ENCODE measurements around the gene APBA1.

The APBA1 gene

GRCh38 chr9:69397384-69398214, 274.6 kb downstream of the APBA1 start:
- no peak overlapping the region for H3K4me3 ChIP-seq (ENCODE audit: low read length)
- no peak for TF ChIP-seq CTCF (conservative IDR thresholded peaks at IDR 0.05; ENCODE audit: low read length)
- peak; percentile 39 for DNase-seq (ENCODE audit: low read depth)

GRCh38 chr9:69396759-69397158, 275.4 kb downstream of the APBA1 start:
- TF ChIP-seq CTCF (conservative IDR thresholded peaks at IDR 0.05; ENCODE audit: low read length), result no peak
- no peak overlapping the region for H3K4me3 ChIP-seq (ENCODE audit: low read length)

GRCh38 chr9:69395718-69396117, 276.5 kb downstream of the APBA1 start:
- H3K4me3 ChIP-seq (ENCODE audit: low read length), result no peak overlapping the region
- TF ChIP-seq CTCF (conservative IDR thresholded peaks at IDR 0.05; ENCODE audit: low read length), result no peak
- no peak for DNase-seq (ENCODE audit: low read depth)

More at GRCh38 chr9:69396759-69397158, 275.4 kb downstream of the APBA1 start:
- no peak for DNase-seq (ENCODE audit: low read depth)

- TF ChIP-seq CTCF (conservative IDR thresholded peaks at IDR 0.05; ENCODE audit: low read length), result no peak
Observed at GRCh38 chr9:69393425-69393824, 278.7 kb downstream of the APBA1 start.

GRCh38 chr9:69392826-69393225, 279.3 kb downstream of the APBA1 start:
- H3K4me3 ChIP-seq (ENCODE audit: low read length), result no peak overlapping the region
- no peak for TF ChIP-seq CTCF (conservative IDR thresholded peaks at IDR 0.05; ENCODE audit: low read length)
- no peak for DNase-seq (ENCODE audit: low read depth)

More at GRCh38 chr9:69393425-69393824, 278.7 kb downstream of the APBA1 start:
- DNase-seq (ENCODE audit: low read depth), result no peak
- H3K4me3 ChIP-seq (ENCODE audit: low read length), result no peak overlapping the region

GRCh38 chr9:69391946-69392345, 280.2 kb downstream of the APBA1 start:
- TF ChIP-seq CTCF (conservative IDR thresholded peaks at IDR 0.05; ENCODE audit: low read length), result no peak
- DNase-seq (ENCODE audit: low read depth), result no peak
- H3K4me3 ChIP-seq (ENCODE audit: low read length), result no peak overlapping the region

- no peak for DNase-seq (ENCODE audit: low read depth)
- TF ChIP-seq CTCF (conservative IDR thresholded peaks at IDR 0.05; ENCODE audit: low read length), result no peak
- H3K4me3 ChIP-seq (ENCODE audit: low read length), result no peak overlapping the region
Observed at GRCh38 chr9:69391487-69391886, 280.7 kb downstream of the APBA1 start.

Data from AG10803 (cell line).